Lower lobe of right lung (tissue), 2 donors: ENCODE results near the gene SPATA2L. TPM values are rescaled to one million over a fixed set of nuclear protein-coding genes. Genes with fewer than 3 reads are reported as not detected.

Experiments
- ATAC-seq, 2 donors: fragments of 200-7000 bp; cut with Tn5 transposase; one replicate each; pipeline ENCODE4 v1.9.1; 2020 to 2022; ENCODE audit warnings: mild to moderate bottlenecking in 2 of 2, moderate library complexity in 2 of 2
- DNase-seq: peaks from one replicate; pipeline ENCODE4 v3.0.0-alpha.2; 2020
- H3K27ac ChIP-seq: fragments of 200-600 bp; one replicate; pipeline ENCODE4 v1.8.0; 2022
- H3K27me3 ChIP-seq: fragments of 200-600 bp; one replicate; pipeline ENCODE4 v1.8.0; 2022; ENCODE audit warnings: low read depth
- H3K36me3 ChIP-seq: fragments of 200-600 bp; one replicate; pipeline ENCODE4 v1.8.0; 2022; ENCODE audit warnings: mild to moderate bottlenecking
- H3K4me1 ChIP-seq: fragments of 200-600 bp; one replicate; pipeline ENCODE4 v1.8.0; 2022
- H3K4me3 ChIP-seq: fragments of 200-600 bp; one replicate; pipeline ENCODE4 v1.8.0; 2022; ENCODE audit warnings: mild to moderate bottlenecking
- H3K9me3 ChIP-seq: fragments of 200-600 bp; one replicate; pipeline ENCODE4 v1.8.0; 2022
- CTCF ChIP-seq: fragments of 200-600 bp; IDR thresholded peaks from one replicate; pipeline ENCODE4 v1.8.0; 2022; ENCODE audit warnings: antibody characterized with exemption, mild to moderate bottlenecking
- intact Hi-C: fragments of 100-400 bp; cut with DNase I; formaldehyde crosslinking; loops from one replicate; pipeline ENCODE4 v1.11.0; 2022
- total RNA-seq: library from RNA; stranded (reverse); fragmentation: NEBNext Ultra II Directional; extraction: Animal tissue kit (Norgen Biotek cat#: 25700); gene quantifications from one replicate; pipeline ENCODE4 v1.2.1, GENCODE V29; 2021
- donor health status: DM: no; HTN: yes; CAD: no; lungs with severe emphysema.

The SPATA2L gene
- total RNA-seq, 1 donor from 2014 or later = 10.3 TPM

- intact Hi-C loops = no loop called here
- H3K27me3 ChIP-seq = no peaks in the 10 kb centered on the region
- H3K27ac ChIP-seq = no peak overlapping the region
- H3K4me3 ChIP-seq = no peak overlapping the region
- no peaks in the 10 kb centered on the region for H3K9me3 ChIP-seq
- DNase-seq (no peak), ATAC-seq (no peak)
- H3K4me1 ChIP-seq = no peaks in the 10 kb centered on the region
- H3K36me3 ChIP-seq = peaks cover 84% of the 10 kb centered on the region
- no peak for TF ChIP-seq CTCF
Measured at GRCh38 chr16:89738072-89738377, 36.5 kb upstream of the SPATA2L start.

GRCh38 chr16:89737341-89738071 lies 36.0 kb upstream of the SPATA2L start:
- Histone ChIP-seq H3K4me3 (no peak overlapping the region), H3K36me3 (peaks cover 85% of the 10 kb centered on the region), H3K4me1 (no peaks in the 10 kb centered on the region), H3K27ac (no peak overlapping the region), H3K9me3 (no peaks in the 10 kb centered on the region), H3K27me3 (no peaks in the 10 kb centered on the region)
- no peak for DNase-seq
- intact Hi-C loops = no loop called here
- ATAC-seq = no peak
- TF ChIP-seq CTCF = no peak

GRCh38 chr16:89736554-89736953 lies 35.0 kb upstream of the SPATA2L start:
- H3K4me3 ChIP-seq = no peak overlapping the region
- H3K36me3 ChIP-seq = peaks cover 94% of the 10 kb centered on the region

GRCh38 chr16:89733792-89734191 lies 32.3 kb upstream of the SPATA2L start:
- Histone ChIP-seq H3K36me3 (peaks cover 96% of the 10 kb centered on the region), H3K27me3 (no peaks in the 10 kb centered on the region), H3K4me1 (no peaks in the 10 kb centered on the region), H3K4me3 (no peak overlapping the region), H3K27ac (no peak overlapping the region), H3K9me3 (no peaks in the 10 kb centered on the region)
- no peak for DNase-seq
- intact Hi-C loops = no loop called here
- ATAC-seq = no peak
- no peak for TF ChIP-seq CTCF

More at GRCh38 chr16:89736554-89736953, 35.0 kb upstream of the SPATA2L start:
- intact Hi-C loops = no loop called here
- H3K9me3 ChIP-seq = no peaks in the 10 kb centered on the region
- no peak for TF ChIP-seq CTCF
- ATAC-seq (no peak), DNase-seq (no peak)
- no peaks in the 10 kb centered on the region for H3K4me1 ChIP-seq
- no peak overlapping the region for H3K27ac ChIP-seq
- no peaks in the 10 kb centered on the region for H3K27me3 ChIP-seq

GRCh38 chr16:89733322-89733721 lies 31.8 kb upstream of the SPATA2L start:
- no peak for ATAC-seq
- Histone ChIP-seq H3K9me3 (no peaks in the 10 kb centered on the region), H3K27ac (no peak overlapping the region), H3K4me3 (no peak overlapping the region), H3K27me3 (no peaks in the 10 kb centered on the region), H3K4me1 (no peaks in the 10 kb centered on the region), H3K36me3 (peaks cover 95% of the 10 kb centered on the region)
- TF ChIP-seq CTCF = no peak
- intact Hi-C loops = no loop called here
- DNase-seq = no peak
